GM19395 (cell line): Measurements from ENCODE around the gene SNURF.
"Not testable (repeated sequence)": the region's sequence is repeated elsewhere in the genome, so short reads cannot be mapped to it uniquely, and the experiment has no call there.

Experiments used
- ATAC-seq: cut with Tn5 transposase; IDR thresholded peaks from one replicate; pipeline ENCODE4 v1.9.1; 2021; ENCODE audit warnings: mild to moderate bottlenecking, moderate library complexity; ENCODE audit not compliant: unreplicated experiment

The SNURF gene, protein sequence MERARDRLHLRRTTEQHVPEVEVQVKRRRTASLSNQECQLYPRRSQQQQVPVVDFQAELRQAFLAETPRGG

DNA sequence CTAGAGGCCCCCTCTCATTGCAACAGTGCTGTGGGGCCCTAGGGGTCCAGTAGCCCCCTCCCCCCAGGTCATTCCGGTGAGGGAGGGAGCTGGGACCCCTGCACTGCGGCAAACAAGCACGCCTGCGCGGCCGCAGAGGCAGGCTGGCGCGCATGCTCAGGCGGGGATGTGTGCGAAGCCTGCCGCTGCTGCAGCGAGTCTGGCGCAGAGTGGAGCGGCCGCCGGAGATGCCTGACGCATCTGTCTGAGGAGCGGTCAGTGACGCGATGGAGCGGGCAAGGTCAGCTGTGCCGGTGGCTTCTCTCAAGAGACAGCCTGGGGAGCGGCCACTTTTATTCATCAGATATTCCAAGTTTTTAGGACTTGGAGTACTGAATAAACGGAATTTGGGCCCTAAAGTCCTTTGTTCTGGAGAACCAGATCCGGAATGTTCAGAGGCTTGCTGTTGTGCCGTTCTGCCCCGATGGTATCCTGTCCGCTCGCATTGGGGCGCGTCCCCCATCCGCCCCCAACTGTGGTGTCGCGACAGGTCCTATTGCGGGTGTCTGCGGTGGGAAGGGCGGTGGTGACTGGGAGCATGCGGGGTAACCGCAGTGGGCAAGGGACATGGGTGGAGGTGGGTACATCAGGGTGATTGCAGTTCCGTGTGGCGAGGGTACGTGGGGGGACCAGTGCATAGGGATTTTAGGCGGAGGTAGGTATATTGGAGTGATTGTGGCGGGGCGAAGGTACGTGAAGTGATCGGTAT lies at the start of gene SNURF, which contains the start of gene SNRPN:
Gene SNURF, plus strand, starts transcription at position 205 of the 748 bp plus-strand sequence. Its CDS starts 62 bp downstream, at position 267.
Gene SNRPN, plus strand, starts transcription at position 205 of the 748 bp plus-strand sequence. CDS start 19,467 bp downstream, outside the sequence.
- peak; percentile 48 for ATAC-seq

- no peak for ATAC-seq
These were observed 38.3 kb upstream of the SNURF start for GRCh38 chr15:24916305-24917009.

GRCh38 chr15:24917431-24917830 lies 37.4 kb upstream of the SNURF start:
- ATAC-seq: no peak

DNA sequence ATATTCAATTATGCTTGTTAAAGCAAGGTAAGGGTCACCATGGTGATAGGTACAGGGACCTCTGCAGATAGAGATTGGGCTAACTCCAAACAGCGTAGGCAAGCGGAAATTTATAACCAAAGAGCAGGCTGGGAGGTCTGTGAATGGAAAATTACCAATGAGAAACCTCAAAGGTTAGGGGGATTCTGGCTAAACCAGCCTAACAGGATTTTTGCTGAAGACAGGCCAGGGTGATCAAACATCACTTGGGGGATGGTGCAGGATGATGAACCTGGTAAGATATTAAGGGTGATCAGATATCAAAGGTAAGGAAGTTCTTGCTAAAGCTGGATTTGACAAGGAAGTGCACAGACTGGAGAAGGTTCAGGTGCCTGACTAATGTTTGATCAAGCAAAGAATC lies 35.3 kb upstream of the SNURF start:
- no peak for ATAC-seq

GRCh38 chr15:24922781-24923180 lies 32.0 kb upstream of the SNURF start:
- not testable (repeated sequence) for ATAC-seq

- ATAC-seq: no peak
These were observed 30.6 kb upstream of the SNURF start for GRCh38 chr15:24924153-24924552.

DNA sequence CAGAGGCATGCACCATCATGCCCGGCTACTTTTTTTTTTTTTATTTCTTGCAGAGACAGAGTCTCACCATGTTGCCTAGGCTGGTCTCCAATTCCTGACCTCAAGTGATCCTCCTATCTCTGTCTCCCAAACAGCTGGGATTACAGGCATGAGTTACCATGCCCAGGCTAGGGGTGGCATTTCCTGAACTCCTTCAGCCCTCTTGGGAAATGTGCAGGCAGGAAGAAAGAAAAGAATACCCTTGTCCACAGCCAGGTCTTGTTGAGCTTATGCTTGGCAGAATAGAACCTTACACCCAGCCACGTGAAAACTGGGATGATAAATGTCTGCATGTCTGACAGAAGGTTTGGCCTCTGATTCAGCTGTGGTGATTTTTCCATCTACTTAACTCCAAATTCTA lies 30.2 kb upstream of the SNURF start:
- no peak for ATAC-seq

- not testable (repeated sequence) for ATAC-seq
These were observed 22.7 kb upstream of the SNURF start for GRCh38 chr15:24931874-24932732.

DNA sequence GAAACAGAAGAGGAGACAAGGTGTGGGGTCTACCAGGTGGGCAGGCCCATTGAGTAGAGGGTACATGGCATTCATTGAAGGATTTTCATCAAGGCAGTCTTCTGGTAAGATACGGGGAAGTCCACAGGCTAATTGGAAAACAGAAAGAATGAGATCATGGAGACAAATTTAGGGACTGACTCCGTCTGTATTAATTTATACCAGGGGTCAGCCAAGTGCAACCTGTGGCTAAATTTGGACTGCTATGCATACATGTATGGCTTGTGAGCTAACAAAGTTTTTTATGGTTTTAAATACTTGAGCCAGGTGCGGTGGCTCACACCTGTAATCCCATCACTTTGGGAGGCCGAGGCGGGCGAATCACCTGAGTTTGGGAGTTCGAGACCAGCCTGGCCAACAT lies 21.1 kb upstream of the SNURF start:
- ATAC-seq: no peak

DNA sequence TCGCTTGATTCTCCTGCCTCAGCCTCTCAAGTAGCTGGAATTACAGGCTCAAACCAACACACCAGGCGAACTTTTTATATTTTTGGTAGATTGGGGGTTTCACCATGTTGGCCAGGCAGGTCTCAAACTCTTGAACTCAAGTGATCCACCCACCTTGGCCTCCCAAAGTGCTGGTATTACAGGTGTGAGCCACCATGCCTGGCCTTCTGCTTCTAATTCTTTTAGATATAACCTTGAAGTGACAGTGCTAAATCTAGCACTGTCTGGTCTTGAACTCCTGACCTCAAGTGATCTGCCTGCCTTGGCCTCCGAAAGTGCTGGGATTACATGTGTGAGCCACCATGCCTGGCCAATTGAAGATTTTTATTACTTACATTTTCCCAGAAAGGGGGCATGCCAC lies 16.6 kb upstream of the SNURF start:
- not testable (repeated sequence) for ATAC-seq

DNA sequence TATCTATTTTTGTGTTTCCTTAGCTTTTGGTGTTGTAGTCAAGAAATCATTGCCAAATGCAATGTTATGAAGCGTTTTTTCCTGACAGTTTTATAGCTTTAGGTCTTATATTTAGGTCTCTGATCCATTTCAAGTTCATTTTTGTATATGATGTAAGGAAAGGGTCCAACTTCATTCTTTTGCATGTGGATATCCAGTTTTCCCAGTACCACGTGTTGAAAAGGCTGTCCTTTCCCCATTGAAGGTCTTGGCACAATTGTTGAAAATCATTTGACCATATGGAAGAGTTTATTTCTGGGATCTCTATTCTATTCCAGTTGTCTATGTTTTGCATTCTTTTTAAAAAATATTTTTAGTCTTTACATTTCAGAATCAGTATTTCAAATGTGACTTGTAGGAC lies 14.6 kb upstream of the SNURF start:
- no peak for ATAC-seq

DNA sequence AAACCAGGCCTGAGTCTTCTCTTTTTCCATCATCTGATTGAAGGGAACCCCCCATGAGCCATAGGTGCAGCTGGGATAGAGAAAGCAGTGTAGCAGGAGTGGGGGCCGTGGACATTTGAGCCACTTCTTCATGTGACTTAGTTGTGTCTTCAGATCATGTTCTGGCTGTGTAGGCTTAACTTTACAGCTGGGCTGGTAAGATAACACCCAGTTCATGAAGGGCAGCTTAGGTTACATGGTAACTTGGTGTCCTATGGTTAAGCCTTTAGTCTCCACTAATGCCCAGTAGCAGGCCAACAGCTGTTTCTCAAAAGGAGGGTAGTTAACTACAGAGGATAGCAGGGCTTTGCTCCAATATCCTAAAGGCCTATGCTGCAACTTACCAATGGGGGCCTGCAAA lies 11.4 kb upstream of the SNURF start:
- no peak for ATAC-seq

DNA sequence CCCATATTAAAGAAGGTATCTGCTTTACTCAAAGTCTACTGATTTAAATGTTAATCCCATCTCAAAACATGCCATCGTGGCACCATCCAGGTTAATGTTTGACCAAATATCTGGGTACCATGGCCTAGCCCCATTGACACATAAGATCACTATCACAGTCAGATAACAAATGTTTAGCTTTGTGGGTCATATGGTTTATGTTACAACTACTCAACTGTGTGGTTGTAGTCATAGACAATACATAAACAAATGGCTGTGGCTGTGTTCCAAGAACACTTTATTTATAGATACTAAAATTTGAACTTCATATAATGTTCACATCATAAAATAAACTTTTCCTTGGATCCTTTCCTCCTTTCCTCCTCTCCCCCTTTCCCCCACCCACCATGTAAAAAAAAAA lies 9.8 kb upstream of the SNURF start:
- ATAC-seq: no peak

DNA sequence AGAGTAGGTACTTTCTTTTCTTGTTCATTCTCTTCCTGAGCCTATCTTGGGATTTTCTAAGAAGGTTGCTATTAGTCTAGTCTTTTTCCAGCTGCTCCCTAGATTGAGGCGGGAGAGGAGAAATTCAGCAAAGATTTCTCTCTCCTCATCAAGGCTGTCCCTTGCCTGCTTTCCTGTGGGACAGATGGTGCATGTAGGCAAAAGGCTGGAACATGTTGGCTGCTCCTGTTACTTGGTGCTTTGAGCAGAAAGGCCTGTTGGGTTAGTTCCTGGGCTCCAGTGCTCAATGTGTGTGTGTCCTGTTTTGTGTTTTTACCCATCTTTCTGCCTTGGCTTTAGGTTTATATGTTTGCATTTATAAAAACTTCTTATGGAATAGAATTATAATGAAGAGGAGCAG lies 9.1 kb upstream of the SNURF start:
- no peak for ATAC-seq

- no peak for ATAC-seq
These were observed 6.3 kb upstream of the SNURF start for GRCh38 chr15:24948495-24948894.

GRCh38 chr15:24955531-24955921 lies 739 bp downstream of the SNURF start:
- no peak for ATAC-seq

- peak; percentile 74 for ATAC-seq
These were observed 1.5 kb downstream of the SNURF start for GRCh38 chr15:24956111-24956838.

DNA sequence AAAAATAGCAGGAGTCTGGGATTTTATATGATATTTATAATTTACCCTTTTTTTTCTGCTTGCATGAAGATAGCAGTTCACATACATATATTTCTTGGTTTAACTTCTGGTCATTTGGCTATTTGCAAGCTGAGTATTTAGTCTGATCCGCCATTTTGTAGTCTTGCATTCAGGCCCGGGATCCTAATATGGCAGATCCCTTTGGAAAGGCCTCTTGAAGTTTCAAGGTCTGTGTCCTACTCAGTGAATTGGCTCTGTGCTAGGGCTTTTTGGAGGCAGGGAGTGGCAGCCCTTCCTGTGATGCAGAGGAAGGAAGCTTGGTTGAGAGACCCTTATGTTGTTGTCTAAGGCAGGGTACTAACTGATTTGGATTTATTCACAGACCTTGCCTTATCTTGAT lies 2.9 kb downstream of the SNURF start:
- ATAC-seq: no peak

DNA sequence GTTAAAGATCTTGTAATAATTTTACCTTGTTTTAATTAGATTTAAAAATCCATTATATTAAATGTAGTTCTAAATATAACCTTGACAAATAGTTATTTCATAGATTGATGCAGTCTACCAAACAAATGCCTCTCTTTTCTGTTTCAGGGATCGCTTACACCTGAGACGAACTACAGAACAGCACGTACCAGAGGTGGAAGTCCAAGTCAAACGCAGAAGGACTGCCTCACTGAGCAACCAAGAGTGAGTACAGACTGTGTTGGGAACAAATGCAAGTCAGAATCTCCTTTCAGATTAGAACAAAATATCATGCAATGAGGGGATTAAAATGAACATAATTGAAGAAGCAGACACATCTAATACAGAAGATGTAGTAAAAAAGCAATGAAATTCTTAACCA lies 7.2 kb downstream of the SNURF start:
- ATAC-seq: no peak

DNA sequence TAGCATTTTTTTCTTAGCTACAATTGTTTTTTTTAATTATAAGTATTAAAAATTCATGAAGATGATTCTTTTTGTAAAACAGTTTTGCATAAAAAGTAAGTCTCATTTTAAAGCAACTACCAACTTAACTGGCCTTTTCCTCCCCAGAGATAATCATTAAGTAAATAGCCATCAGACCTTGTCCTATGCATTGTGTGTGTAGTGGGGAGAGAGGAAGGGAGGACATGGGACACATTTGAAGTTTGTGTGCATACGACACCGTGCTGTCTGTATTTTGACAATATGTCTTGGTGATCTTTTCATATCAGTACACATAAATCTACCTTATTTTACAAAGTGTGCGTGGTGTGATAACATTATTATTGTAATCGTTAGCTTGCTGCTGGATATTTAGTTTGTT lies 8.1 kb downstream of the SNURF start:
- no peak for ATAC-seq
